ENCODE data around the gene LHFPL6.

The LHFPL6 gene

DNA sequence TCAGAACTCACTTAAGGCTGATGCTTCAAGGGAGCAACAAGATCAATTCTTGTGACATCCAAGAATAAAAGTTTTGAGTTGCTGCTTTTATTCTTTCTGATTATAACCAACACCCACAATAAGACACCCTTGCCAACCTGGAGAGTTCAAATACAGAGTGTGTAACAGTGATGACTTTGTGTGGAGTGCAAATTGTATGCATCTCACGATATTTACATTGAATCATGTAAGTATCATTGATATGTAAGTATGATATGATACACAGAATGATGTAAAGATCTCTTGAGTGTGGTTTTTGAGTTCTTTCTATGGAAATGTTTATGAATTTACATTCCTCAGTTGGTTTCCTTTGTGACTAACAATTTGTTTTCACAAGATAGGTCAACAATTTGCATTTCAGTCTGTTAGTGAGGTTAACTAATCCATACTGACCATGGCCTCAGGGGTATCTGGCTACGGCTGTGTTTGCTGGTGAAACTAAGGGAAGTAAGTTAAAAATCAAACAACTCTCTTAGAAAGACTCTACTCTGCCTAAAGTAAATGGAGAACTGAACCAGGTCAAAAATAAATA, 12.4 kb downstream of the LHFPL6 start:
- DNase-seq: no peak

DNA sequence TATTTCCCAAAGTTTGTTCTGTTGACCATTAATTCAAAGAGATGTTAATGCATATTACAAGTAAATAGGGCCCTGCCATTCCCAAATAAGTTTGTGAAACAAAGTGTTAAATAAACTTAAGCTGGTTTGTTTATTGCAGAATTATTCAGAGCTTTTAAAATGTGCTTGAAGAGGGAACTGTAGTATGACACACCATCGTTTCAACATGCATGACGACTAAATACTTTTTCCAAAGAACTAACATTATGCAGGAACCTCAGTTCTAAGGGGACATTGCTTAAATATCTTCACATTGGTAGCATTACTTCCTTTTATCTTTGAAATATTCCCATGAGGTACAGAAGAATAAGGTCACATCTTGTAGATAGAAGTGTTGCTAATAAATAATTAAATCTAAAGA, 14.6 kb downstream of the LHFPL6 start:
- DNase-seq: no peak

DNA sequence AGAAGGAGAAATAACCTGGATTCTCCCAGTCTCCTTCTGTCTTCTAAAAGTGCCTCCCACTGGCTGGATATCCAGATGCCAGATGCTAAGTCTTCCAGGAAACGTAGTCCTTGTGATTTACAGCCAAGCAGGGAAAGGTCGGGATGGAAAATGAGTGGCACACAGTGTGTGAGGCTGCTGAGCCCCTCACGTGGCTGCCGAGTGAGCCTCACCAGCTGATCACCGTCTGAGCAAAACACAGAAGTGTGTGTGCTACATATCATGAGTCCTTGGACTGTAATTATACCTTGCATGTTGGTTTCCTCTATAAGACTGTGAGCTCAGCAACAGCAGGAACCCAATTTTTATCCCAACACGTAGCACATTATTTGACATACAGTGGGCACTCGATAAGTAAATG, 15.1 kb downstream of the LHFPL6 start:
- no peak for DNase-seq

DNA sequence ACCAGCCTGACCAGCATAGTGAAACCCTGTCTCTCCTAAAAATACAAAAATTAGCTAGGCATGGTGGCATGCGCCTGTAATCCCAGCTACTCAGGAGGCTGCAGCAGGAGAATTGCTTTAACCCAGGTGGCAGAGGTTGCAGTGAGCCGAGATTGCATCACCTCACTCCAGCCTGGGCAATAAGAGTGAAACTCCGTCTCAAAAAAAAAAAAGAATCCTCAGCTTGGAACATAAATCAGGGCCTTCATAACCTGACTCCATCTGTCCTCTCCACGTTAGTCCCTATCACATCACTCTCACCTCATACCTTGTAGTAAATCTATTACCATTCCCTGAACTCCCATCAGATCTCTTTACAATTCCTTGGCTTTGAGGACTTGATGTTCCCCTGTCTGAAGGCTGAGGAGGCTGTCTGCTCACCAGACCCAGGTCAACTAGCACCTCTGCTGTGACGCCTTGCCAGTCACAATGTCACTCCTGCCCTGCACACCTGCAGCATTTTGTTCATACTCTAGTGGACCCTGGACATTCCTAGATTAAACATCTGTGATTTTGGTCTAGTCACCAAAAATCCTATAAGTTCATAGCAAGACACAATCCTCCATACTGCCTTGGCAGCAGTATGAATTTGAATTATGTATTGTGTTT, 15.9 kb downstream of the LHFPL6 start:
- no peak for DNase-seq

DNA sequence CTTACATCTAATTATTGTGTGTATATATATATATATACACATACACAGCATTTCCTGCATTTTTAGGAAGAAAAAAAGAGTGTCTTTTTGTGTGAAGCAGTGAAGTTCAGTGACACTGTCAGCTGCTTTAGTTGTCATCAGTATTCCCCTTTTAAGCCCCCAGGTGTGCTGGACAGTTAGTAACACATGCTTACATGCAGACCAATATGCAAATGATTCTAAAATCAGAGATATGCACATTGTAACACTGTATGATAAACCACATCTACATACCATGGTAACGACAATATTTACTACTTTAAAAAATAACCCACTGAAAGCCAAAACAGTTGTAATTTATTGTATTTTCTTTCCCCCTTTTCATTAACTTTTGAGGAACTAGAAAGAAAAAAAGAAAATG, 16.8 kb downstream of the LHFPL6 start:
- no peak for DNase-seq

DNA sequence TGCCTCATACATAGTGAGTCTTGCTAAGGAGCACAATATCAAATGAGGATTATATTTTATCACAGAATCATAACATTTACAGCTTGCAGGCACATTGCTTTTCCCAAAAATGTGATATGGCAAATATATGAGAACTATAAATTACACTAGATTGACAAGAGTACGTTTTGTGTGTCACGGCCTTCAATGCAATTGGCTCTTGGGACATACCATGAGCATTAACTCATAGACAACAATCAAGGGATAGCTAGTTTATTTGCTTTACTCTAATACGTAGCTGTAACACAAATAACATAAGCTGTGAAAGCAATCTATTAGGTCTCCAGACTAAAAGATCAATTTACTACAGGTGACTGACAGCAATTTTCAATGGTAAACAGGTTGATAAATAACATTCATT, 17.8 kb downstream of the LHFPL6 start:
- DNase-seq: no peak

DNA sequence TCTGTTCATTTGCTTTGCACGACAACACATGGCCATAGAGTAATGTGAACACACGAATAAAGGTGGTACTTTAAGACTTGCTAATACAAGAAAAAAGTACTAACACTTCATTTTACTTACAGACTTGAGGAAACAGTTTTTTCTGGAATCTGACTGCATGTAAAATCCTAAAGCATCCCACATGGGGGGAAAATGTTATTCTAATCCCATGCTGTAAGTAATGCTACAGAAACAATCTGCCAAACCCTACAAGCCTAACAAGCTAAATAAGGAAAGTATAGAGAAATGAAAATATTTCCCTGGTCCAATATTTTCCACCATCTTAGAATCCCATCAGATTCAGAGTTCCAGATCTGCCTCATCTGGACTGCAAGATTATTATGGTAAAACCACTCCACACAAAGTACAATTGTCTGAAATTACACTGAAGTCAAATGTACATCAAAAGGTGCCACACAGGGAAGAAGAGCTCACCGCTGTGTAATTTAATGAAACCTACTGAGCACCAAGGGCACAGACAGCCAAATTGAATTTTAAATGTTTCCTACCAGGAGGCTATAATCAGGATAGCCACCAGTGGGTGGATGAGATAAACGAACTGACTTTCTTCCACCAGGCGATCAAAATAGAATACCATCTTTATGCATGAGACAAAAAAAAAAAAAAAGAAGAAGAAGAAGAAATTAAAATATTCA, 22.0 kb downstream of the LHFPL6 start:
- DNase-seq: no peak

DNA sequence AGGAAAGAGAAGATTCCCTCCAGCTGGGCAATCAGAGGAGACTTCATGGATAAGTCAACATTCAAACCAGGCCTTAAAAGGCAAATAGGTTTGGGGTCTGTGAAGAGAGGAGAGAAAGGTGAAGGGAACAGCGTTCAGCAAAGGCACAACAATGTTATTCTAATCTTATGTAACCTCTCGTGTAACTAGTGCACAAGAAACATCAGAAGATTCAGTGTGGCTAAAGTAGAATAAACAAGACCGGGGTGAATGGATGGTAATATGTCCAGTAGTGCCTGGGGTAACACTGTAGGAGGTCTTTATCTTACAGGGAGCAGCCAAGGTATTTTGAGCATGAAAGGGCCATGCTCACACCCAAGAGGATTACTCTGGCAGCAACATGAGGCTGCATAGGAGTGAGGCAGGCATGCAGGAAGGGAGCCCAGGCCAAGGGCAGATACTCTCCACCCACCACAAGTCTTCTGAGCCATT, 24.1 kb downstream of the LHFPL6 start:
- DNase-seq: no peak

DNA sequence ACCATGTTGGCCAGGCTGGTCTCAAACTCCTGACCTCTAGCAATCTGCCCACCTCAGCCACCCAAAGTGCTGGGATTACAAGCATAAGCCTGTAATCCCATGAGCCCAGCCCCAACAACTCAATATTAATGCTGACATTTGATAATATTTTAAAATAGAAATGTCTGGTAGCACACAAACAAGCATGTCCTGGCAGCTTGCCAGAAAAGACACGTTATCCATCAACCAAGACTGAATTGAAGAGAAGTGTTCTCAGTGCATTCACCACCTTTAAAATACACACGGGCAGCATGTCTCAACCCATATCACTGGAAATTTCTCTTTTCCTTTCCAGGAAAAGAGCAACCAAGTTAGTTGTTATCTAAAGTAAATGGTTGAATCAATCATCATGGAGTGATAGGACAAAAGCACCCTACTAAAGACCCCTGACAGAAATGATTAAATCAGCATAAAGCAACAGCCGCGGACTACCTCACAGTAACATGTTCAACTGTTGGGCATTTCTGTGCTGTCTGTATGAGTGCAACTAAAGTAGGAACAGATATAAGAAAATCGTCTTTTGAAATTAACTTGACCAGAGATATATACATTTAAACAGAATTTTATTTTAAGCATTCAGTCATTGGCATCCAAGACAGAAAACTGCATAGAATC, 25.0 kb downstream of the LHFPL6 start:
- DNase-seq: no peak

DNA sequence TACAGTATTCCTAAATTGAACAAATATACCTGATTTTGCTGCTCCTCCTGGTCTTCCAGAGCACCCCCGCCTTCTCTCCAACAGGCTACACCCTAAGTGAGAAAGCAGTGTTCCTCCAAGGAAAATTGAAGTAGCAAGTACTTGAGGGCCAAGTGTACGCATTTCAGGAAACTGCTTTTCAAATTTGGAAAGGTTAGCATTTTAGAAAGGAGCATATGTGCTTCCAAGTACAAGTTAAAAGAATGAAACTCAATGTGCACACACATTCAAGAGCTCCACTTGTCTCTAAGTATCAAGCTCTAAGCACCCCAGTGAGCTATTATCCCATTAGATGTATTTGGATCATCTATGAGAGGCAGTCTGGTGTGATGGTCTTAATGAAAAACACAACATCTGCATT, 25.8 kb downstream of the LHFPL6 start:
- DNase-seq: no peak

DNA sequence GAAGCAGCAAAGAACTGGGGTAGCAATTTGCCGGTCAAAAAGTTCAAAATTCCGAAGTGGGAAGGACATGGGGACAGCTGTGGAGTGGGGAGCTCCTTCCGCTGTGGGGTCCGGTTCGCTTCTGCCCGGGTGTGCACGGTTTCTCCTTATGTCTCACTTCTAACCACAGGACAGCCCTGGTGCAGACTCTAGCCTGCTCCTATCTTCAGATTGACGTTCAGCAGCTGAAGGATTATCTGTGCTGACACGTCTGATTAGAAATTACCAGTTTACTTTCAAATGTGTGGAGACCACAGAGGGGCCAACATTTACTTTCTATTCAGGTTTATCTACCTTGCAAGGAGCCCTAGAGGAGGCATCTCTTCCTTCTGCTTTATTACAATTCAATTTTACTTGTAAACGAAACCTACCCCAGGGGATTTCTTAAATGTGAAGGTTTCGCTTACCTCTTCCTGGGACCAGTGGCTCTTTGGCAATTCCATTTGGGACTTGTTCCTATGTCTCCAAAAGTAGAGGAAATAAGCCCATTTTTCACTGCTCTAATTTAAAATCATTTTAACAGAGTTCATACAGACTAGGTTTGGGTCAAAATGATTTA, 27.3 kb downstream of the LHFPL6 start:
- DNase-seq: no peak

DNA sequence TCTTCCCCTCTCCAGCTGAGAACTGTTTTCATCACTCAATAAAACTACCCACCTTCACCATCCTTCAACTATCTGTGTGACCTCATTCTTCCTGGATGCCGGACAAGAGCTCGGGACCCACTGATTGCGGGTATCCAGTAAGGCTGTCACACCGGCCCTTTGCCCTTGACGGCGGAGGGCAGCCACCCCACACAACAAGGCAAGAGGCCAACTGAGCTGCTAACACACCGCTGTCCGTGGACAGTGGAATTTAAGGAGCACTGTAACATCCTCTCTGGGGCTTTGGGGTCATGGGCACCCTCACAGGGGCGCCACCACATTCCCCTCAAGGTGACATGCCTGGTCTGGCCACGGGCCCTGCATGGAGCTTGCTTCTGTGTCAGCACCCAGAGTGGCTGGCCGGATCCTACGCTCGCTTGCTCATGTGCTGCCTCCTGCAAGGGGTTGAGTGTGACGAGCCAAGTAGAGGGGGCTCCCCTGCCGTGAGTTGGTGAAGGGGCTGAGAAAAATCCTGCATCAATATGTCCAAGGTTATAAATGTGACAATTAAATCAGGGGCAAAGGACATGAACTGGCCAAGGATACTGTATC, 31.4 kb downstream of the LHFPL6 start:
- no peak for DNase-seq

DNA sequence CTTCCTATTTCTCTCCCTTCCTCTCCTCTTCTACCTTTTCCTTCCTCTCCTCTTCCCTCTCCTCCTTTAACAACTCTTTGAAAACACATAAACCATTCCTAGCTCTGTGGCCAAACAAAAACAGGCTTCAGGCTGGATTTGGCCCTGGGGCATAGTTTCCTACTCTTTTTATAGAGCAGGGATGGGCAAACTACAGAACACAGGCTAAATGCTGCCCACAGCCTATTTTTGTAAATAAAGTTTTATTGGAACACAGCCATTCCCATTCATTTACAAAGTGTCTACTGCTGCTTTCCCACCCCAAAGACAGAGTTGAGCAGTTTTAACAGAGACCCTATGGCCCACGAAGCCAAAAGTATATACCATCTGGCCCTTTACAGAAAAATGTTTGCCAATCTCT, 35.4 kb downstream of the LHFPL6 start:
- no peak for DNase-seq

DNA sequence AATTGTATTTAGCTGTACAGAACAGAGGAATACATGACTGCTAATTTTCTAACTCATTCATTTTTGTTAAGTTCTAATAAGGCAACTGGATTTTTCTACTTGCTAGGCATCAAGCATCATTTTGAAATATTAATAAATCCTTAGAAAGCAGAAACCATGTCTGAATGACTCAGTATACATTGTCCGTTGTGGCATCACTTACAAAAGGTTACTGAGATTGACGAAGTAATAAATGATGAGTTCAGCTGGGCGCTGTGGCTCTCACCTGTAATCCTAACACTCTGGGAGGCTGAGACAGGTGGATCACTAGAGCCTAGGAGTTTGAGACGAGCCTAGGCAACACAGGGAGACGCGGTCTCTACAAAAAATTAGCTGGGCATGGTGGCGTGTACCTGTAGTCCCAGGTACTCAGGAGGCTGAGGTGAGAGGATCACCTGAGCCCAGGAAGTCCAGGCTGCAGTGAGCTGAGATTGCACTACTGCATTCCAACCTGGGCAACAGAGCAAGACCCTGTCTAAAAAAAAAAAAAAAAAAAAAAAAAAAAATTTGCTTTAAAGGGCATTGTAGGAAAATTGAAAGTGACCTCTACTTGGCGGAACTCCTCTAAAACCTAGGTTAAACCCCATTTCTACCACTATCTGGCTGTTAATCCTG, 36.6 kb downstream of the LHFPL6 start:
- no peak for DNase-seq

DNA sequence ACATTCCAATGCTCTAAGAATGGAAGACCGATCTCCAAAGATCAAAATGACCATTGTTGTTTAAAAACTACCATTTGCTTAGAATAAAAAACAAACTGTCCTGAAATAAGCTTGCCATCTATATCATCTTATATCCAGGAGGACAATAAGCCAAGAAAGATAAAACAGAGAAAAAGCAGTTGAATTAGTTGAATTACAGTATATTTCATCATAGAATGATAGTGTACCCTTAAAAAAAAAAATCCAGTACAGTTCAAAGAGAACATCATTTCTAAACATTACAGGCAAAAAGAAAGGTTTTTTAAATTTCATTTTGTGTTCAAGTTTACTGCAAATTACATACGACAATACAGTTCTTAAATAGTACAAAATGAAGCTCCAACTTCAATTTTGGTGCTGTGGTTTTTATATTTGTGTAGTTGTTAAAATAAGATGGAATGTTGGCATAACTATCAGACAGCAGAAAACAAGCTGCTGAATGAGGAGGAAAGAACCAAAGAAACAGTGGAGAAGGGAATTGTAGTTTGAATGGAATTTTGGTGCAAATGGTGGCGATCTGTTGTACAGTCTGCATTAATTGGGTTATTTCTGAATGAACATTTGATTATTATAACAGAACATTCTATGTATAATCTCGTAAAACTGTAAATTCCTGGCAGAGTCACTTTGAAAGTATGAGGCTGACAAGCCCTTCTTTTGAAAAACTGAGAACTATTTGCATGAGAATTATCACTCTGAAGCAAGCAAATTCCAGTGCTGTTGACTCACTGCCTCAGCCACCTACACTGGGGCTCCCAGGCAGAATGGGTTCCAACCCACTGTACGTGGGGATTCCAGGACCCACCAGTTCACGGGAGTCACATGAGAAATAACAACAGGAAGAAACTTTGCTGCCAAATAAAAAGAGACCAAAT, 37.7 kb downstream of the LHFPL6 start:
- DNase-seq: no peak

DNA sequence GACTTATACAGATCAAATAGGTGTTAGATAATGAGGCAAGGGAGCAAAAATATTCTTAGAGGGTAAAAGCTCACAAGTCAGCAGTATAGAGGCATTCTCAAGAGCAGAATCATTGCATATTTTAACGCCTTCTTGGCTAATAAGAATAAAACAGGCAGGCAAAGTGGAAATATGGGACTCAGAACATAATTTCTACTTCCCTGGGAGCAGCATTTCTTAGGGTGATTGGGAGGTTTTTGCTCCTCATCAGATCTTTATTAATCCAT, 39.6 kb downstream of the LHFPL6 start:
- DNase-seq: no peak

DNA sequence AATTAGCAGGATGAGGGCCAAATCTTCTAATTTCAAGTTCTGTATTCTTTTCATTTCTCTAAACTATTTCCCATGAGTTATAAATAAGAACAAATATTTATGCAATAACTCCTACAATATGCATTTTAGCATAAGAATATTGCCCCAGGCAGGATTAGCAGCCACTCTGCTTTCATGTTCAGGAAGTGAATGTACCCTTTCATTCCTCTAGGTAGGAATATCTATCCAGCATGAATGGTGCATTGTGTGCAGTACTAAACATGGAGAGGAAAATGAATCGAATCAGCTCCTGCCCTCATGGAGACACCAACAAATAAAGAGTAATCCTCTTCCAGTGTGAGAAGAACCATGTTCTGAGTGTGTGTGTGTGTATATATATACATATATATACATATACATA, 41.0 kb downstream of the LHFPL6 start:
- DNase-seq: no peak

DNA sequence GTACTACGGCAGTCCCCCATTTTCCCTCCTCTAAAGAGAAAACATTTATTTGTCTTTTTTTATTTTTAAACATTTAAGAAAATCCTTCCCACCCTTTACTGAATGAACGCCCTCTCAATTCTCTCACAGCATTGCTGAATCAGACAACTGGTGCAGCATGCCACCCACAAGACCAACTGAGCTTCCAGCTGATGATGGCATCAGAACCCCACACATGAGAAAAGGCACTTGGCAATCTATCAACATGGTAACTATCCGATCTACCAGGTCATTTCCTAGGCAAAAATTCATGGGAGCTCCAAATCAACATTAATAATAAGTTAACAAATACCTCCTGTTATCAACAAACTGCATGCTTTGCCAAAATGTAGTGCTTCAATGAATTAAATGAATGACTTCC, 43.1 kb downstream of the LHFPL6 start:
- DNase-seq: no peak

DNA sequence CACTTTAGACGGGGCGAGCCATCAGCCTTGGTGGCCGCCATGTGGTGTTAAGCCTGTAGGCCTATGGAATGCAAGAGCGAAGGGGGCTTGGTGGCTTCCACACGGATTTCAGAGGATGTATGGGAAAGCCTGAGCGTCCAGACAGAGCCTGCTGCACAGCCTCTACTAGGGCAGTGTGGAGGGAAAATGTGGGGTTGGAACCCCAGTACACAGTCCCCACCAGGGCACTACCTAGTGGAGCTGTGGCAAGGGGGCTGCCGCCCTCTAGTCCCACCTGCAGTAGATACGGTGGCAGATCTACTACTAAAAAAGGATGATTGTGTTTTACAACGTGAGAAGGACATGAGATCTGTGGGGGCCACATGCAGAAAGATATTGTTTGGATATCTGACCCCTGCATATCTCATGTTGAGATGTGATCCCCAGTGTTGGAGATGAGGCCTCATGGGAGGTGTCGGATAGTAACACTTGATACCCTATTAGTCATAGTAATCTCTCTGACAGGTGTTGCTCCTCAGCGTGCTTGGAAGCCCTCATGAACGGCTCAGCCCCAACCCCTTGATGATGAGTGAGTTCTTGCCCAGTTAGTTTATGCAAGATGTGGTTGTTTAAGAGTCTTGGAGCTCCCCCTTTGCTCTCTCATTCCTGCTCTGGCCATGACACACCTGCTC, 45.6 kb downstream of the LHFPL6 start:
- DNase-seq: no peak

DNA sequence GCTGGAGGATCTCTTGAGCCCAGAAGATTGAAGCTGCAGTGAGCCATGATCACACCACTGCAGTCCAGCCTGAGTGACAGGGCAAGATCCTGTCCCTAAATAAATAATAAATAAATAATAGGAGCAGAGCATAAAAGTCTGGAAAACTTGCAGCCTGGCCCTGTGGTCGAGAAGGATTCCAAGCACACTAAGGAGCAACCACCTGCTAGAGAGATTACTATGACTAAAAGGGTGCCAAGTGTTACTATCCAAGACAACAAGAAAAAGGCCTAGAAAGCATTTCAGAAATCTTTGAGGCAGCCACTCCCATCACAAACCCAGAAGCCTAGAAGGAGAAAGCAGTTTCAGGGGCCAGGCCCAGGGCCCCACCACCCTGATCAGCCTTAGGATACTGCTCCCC, 46.1 kb downstream of the LHFPL6 start:
- DNase-seq: no peak

DNA sequence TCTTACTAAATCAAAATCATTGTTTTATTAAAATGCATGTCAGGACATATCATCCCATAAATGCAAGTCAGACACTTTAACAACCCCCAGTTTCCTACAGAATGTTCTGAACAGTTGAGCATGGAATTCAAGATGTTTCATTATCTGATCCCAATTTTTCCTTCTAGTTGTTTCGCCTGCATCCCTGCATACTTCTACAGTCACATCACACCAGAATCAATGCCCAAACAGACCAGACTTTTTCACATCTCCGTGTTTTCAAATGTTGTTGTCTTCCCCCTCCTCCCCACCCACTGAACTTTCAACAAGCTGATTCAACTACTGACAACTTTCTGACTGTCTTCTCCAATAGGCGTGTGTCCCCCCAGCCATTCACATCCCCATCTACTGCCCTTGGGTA, 48.6 kb downstream of the LHFPL6 start:
- DNase-seq: no peak

Data from effector CD8-positive, alpha-beta T cell (primary cell).